HL-60 (cell line): ENCODE data around the gene KRT2.
A peak's percentile ranks its signal among the peaks of the same experiment; 100 is the strongest.

ENCODE experiments used
- DNase-seq, 2 experiments: peaks; one replicate each; pipeline ENCODE4 v3.0.0-alpha.2; 2010 to 2020; ENCODE audit warnings: low read depth in 1 of 2, low spot score in 1 of 2
- H3K27ac ChIP-seq: fragments of 250-450 bp; sonication (Bioruptor Pico); replicated peaks from 2 replicates; pipeline ENCODE4 v1.5.1; 2020; ENCODE audit warnings: mild to moderate bottlenecking, moderate library complexity
- H3K27me3 ChIP-seq: fragments of 250-450 bp; sonication (Bioruptor Pico); 2 replicates; pipeline ENCODE4 v1.5.1; 2021; ENCODE audit warnings: mild to moderate bottlenecking, moderate library complexity; ENCODE audit not compliant: insufficient read depth, poor library complexity, severe bottlenecking
- H3K4me3 ChIP-seq: replicated peaks from 2 replicates; pipeline ENCODE4 v1.5.1; 2011; ENCODE audit warnings: mild to moderate bottlenecking, control low read depth, low read length; ENCODE audit not compliant: insufficient read depth
- GABPA ChIP-seq: IDR thresholded peaks from 2 replicates; pipeline ENCODE4 v1.6.1; 2012; ENCODE audit warnings: low read depth
- POLR2AphosphoS5 ChIP-seq: IDR thresholded peaks from 2 replicates; pipeline ENCODE4 v1.6.1; 2012; ENCODE audit warnings: low read depth
- SPI1 ChIP-seq: IDR thresholded peaks from 2 replicates; pipeline ENCODE4 v1.6.1; 2012; ENCODE audit warnings: low read depth, mild to moderate bottlenecking, borderline replicate concordance
- TF ChIP-seq, protein P1 (sequence below): IDR thresholded peaks from one replicate; pipeline ENCODE4 v1.5.1; 2011; ENCODE audit warnings: low read length, control low read depth, inconsistent platforms; ENCODE audit not compliant: insufficient read depth
- TF ChIP-seq, protein P2 (sequence below): IDR thresholded peaks from 2 replicates; pipeline ENCODE4 v1.6.1; 2012; ENCODE audit warnings: low read depth; ENCODE audit not compliant: insufficient replicate concordance

Gene KRT2

DNA sequence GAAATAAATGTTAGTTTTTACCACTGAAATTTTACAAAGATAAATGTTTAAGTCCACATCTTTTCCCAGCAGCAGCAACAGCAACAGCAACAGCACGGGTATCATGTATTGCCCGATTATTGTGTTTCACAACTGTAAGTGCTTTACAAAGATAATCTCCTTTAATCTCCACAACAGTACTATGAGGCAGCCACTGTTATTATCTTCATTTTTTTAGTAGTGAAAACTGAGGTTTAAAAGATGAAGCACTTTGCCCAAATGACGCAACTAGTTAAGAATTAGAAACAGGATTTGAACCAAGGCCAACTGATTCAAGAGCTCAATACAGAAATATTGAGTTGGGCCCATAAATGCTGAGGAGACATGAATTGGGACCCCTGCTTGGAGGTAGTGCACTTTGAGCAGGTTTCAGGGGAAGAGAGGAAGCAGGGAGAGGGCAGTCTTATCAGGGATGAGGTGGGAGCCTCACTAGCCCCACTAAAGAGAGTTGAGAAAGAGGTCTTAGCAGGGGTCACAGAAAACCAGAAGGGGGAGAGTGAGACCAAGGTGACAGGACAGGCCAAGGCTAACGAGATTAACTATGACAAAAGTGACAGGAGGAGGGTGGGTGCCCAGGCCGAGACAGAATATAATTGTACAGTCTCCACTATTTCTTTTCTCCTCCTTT is 15.3 kb downstream of the KRT2 start:
- DNase-seq = no peak
- no peaks in the 10 kb centered on the region for H3K27me3 ChIP-seq

DNA sequence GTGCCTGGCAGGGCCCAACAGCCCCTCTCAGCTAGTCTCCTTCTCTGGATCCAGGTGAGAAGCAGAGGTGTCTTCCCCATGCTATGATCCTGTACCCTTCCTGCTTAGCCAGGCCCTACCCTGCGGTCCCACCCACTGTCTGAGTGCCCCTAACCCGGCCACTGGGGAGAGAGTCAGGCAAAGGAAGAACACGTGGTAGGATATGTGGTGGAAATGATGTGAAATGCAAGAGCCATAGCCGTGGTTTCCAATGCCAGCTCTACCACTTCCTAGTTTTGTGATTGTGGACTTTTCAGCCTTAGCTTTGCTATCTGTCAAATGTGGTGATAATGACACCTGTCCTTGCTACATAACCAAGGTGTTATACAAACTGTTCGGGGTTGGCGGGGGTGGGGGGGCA is 15.8 kb downstream of the KRT2 start:
- no peak for TF ChIP-seq POLR2AphosphoS5
- TF ChIP-seq, protein P1, sequence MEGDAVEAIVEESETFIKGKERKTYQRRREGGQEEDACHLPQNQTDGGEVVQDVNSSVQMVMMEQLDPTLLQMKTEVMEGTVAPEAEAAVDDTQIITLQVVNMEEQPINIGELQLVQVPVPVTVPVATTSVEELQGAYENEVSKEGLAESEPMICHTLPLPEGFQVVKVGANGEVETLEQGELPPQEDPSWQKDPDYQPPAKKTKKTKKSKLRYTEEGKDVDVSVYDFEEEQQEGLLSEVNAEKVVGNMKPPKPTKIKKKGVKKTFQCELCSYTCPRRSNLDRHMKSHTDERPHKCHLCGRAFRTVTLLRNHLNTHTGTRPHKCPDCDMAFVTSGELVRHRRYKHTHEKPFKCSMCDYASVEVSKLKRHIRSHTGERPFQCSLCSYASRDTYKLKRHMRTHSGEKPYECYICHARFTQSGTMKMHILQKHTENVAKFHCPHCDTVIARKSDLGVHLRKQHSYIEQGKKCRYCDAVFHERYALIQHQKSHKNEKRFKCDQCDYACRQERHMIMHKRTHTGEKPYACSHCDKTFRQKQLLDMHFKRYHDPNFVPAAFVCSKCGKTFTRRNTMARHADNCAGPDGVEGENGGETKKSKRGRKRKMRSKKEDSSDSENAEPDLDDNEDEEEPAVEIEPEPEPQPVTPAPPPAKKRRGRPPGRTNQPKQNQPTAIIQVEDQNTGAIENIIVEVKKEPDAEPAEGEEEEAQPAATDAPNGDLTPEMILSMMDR = no peak
- TF ChIP-seq SPI1 = peak; percentile 52; the same call in 1 of the 2 replicates
- no peak for TF ChIP-seq GABPA
- TF ChIP-seq, protein P2, sequence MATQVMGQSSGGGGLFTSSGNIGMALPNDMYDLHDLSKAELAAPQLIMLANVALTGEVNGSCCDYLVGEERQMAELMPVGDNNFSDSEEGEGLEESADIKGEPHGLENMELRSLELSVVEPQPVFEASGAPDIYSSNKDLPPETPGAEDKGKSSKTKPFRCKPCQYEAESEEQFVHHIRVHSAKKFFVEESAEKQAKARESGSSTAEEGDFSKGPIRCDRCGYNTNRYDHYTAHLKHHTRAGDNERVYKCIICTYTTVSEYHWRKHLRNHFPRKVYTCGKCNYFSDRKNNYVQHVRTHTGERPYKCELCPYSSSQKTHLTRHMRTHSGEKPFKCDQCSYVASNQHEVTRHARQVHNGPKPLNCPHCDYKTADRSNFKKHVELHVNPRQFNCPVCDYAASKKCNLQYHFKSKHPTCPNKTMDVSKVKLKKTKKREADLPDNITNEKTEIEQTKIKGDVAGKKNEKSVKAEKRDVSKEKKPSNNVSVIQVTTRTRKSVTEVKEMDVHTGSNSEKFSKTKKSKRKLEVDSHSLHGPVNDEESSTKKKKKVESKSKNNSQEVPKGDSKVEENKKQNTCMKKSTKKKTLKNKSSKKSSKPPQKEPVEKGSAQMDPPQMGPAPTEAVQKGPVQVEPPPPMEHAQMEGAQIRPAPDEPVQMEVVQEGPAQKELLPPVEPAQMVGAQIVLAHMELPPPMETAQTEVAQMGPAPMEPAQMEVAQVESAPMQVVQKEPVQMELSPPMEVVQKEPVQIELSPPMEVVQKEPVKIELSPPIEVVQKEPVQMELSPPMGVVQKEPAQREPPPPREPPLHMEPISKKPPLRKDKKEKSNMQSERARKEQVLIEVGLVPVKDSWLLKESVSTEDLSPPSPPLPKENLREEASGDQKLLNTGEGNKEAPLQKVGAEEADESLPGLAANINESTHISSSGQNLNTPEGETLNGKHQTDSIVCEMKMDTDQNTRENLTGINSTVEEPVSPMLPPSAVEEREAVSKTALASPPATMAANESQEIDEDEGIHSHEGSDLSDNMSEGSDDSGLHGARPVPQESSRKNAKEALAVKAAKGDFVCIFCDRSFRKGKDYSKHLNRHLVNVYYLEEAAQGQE = no peak
- H3K27ac ChIP-seq = no peak overlapping the region
- no peak overlapping the region for H3K4me3 ChIP-seq
- DNase-seq = peak in 1 of 2 experiments; percentile 4
- H3K27me3 ChIP-seq = no peaks in the 10 kb centered on the region

More for the DNA sequence above, 15.3 kb downstream of the KRT2 start:
- no peak overlapping the region for H3K27ac ChIP-seq
- TF ChIP-seq SPI1 (no peak), GABPA (no peak), POLR2AphosphoS5 (no peak)
- TF ChIP-seq, protein P2 = no peak
- TF ChIP-seq, protein P1 = no peak
- H3K4me3 ChIP-seq = no peak overlapping the region

DNA sequence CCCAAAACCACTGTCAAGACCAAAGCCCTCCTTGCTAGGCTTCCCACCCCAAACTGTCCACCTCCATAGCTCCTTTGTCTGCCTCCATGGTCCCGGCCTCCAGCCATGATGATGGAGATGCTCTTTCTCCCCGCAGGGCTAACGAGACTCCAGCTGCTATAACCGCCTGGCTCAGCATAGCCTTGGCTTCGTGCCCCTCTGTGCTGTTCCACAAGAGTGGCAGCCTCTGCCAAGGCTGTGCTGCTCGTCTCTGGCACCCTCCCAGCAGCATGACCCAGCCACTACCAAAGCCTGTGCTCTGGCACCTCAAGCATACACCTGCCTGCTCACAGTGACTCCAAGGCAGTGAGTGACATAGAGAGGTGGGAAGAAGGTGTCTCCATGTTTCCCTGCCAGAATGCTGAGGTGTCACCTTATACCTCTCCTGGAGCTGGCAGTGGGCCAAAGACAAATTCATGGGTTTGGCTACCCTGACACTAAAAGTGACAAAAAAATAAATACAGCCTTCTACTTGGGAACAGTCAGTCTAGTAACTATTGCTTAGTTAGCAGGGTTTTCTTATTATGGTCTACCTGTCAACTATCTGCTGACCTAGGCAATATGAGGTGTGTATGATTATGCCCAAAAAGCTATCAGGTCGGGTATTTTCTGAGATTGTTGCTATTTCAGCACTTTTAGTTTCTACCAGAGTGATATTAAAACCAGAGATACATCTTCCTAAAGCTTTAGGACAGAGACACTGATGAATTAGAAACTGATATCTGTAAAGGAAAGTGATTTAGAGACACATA is 17.6 kb downstream of the KRT2 start:
- Histone ChIP-seq H3K27ac (no peak overlapping the region), H3K27me3 (no peaks in the 10 kb centered on the region), H3K4me3 (no peak overlapping the region)
- no peak for DNase-seq
- TF ChIP-seq GABPA = no peak
- TF ChIP-seq SPI1 = no peak
- TF ChIP-seq, protein P2 = no peak
- TF ChIP-seq, protein P1 = no peak
- no peak for TF ChIP-seq POLR2AphosphoS5
